K562 (cell line): Measurements from ENCODE around the gene LAMA3. TPM values are rescaled to one million over a fixed set of nuclear protein-coding genes. Genes with fewer than 3 reads are reported as not detected.

ENCODE experiments used
- ATAC-seq: fragments of 200-7000 bp; cut with Tn5 transposase; 3 replicates; pipeline ENCODE4 v1.9.1; 2020; ENCODE audit warnings: moderate library complexity
- BruUV-seq: library from RNA; stranded (reverse); fragments of 400-500 nt; replicated peaks from 2 replicates; lab custom pipeline; 2021; lab: Mats Ljungman, UMichigan
- CTCF ChIA-PET: fragments of 300-600 bp; formaldehyde crosslinking; extraction: SDS; loops from one replicate; lab custom pipeline; 2021; ENCODE audit warnings: low intra/inter-chr PET ratio; lab: Yijun Ruan, JAX
- POLR2A ChIA-PET: fragments of 300-600, 350-650 bp; sonication (Branson Sonifier 250); formaldehyde crosslinking; extraction: SDS; loops from one replicate; lab custom pipeline; 2021; ENCODE audit warnings: antibody characterized with exemption, inconsistent platforms; lab: Yijun Ruan, JAX
- DNase-seq, 4 experiments: peaks; one replicate each; pipeline versions ENCODE4 v3.0.0 to v3.0.0-alpha.2; 2011 to 2018; ENCODE audit warnings: low spot score in 3 of 4, mixed read lengths in 3 of 4; ENCODE audit errors: extremely low read depth in 1 of 4
- FAIRE-seq: peaks from 2 replicates; lab custom pipeline; 2011; peaks lifted over from hg19 to GRCh38; lab: Jason Lieb, UNC
- H2AFZ ChIP-seq: 2 replicates; pipeline ENCODE4 v1.6.0; 2011; ENCODE audit warnings: low read depth, low read length, control low read depth, inconsistent platforms
- H3K27ac ChIP-seq: fragments of 200-600 bp; 3 replicates; pipeline ENCODE4 v1.8.0; 2011; ENCODE audit warnings: low read depth, mild to moderate bottlenecking, control low read depth, inconsistent platforms, low read length, moderate library complexity, mixed read lengths; ENCODE audit errors: extremely low read depth
- H3K27me3 ChIP-seq, 2 experiments: fragments of 300-600 bp in 1 of 2; 2 replicates in 1 of 2; 3 replicates in 1 of 2; pipeline versions ENCODE4 v1.6.0 to v1.8.0; 2011; ENCODE audit warnings: inconsistent platforms in 2 of 2, low read length in 2 of 2, mild to moderate bottlenecking in 1 of 2, mixed read lengths in 1 of 2, moderate library complexity in 1 of 2; ENCODE audit not compliant: control insufficient read depth in 2 of 2, insufficient read depth in 2 of 2
- H3K36me3 ChIP-seq: fragments of 300-600 bp; 3 replicates; pipeline ENCODE4 v1.8.0; 2011; ENCODE audit warnings: mild to moderate bottlenecking, low read length, inconsistent platforms; ENCODE audit not compliant: control insufficient read depth, insufficient read depth
- H3K4me1 ChIP-seq, 2 experiments: fragments of 200-600 bp in 1 of 2; replicated peaks in 1 of 2; 2 replicates in 1 of 2; 3 replicates in 1 of 2; pipeline versions ENCODE4 v1.5.1 to v1.8.0; 2011; ENCODE audit warnings: inconsistent platforms in 2 of 2, low read length in 2 of 2, mild to moderate bottlenecking in 1 of 2, mixed read lengths in 1 of 2, moderate library complexity in 1 of 2; ENCODE audit not compliant: control insufficient read depth in 2 of 2, insufficient read depth in 2 of 2
- H3K4me2 ChIP-seq: 2 replicates; pipeline ENCODE4 v1.6.1; 2011; ENCODE audit warnings: low read length, control low read depth, inconsistent platforms, mixed read lengths; ENCODE audit not compliant: insufficient read depth
- H3K4me3 ChIP-seq: fragments of 200-600 bp; sonication (generic), shearing (Covaris generic); 2 replicates; pipeline ENCODE4 v1.5.1; 2016; ENCODE audit warnings: control low read depth, inconsistent platforms
- H3K79me2 ChIP-seq: fragments of 200-600 bp; 3 replicates; pipeline ENCODE4 v1.8.0; 2011; ENCODE audit warnings: low read length, inconsistent platforms; ENCODE audit not compliant: control insufficient read depth, insufficient read depth
- H3K9ac ChIP-seq, 2 experiments: 2 replicates each; pipeline versions ENCODE4 v1.6.0 to v1.6.1; 2011; ENCODE audit warnings: low read depth in 2 of 2, low read length in 2 of 2, control low read depth in 1 of 2, inconsistent platforms in 1 of 2, mild to moderate bottlenecking in 1 of 2, mixed read lengths in 1 of 2; ENCODE audit not compliant: insufficient read depth in 1 of 2
- H3K9me1 ChIP-seq: one replicate; pipeline ENCODE4 v1.6.0; 2011; ENCODE audit warnings: inconsistent platforms, mild to moderate bottlenecking, low read length, moderate library complexity; ENCODE audit not compliant: control insufficient read depth, insufficient read depth
- H3K9me3 ChIP-seq: replicated peaks from 2 replicates; pipeline ENCODE4 v1.5.1; 2011; ENCODE audit warnings: low read depth, low read length, inconsistent platforms; ENCODE audit not compliant: control insufficient read depth, insufficient read depth
- H4K20me1 ChIP-seq: replicated peaks from 2 replicates; pipeline ENCODE4 v1.6.1; 2011; ENCODE audit warnings: low read length, inconsistent platforms, mixed read lengths; ENCODE audit not compliant: control insufficient read depth, insufficient read depth
- CLOCK ChIP-seq: fragments of 250-450 bp; sonication (Bioruptor Pico); IDR thresholded peaks from 2 replicates; pipeline ENCODE4 v1.4.0; 2020; ENCODE audit warnings: mild to moderate bottlenecking, moderate library complexity, borderline replicate concordance
- COPS2 ChIP-seq: fragments of 450-650 bp; conservative IDR thresholded peaks from 2 replicates; pipeline ENCODE4 v1.6.1; 2016; ENCODE audit warnings: mild to moderate bottlenecking, moderate library complexity
- DACH1 ChIP-seq: fragments of 450-650 bp; IDR thresholded peaks from 2 replicates; pipeline ENCODE4 v1.6.1; 2018; ENCODE audit not compliant: partially characterized antibody
- ESRRB ChIP-seq: fragments of 250-450 bp; sonication (Bioruptor Pico); IDR thresholded peaks from 2 replicates; pipeline ENCODE4 v1.5.0; 2020; ENCODE audit warnings: mild to moderate bottlenecking, moderate library complexity, borderline replicate concordance
- FOXP4 ChIP-seq: sonication (generic); formaldehyde crosslinking; IDR thresholded peaks from 2 replicates; pipeline ENCODE4 v1.8.0; 2022; ENCODE audit warnings: mild to moderate bottlenecking, missing genetic modification reagents, borderline replicate concordance
- GTF2F1 ChIP-seq: IDR thresholded peaks from 2 replicates; pipeline ENCODE4 v1.6.1; 2011; ENCODE audit warnings: low read depth, low read length, improper control_type of control experiment
- KLF16 ChIP-seq: IDR thresholded peaks from 2 replicates; pipeline ENCODE4 v1.6.1; 2016; ENCODE audit warnings: antibody characterized with exemption
- LARP7 ChIP-seq: fragments of 450-650 bp; IDR thresholded peaks from 2 replicates; pipeline ENCODE4 v1.6.1; 2016
- POLR2AphosphoS2 ChIP-seq: IDR thresholded peaks from 2 replicates; pipeline ENCODE4 v1.6.1; 2012; ENCODE audit warnings: low read length, improper control_type of control experiment
- RBM15 ChIP-seq: fragments of 200-400 bp; formaldehyde crosslinking; IDR thresholded peaks from 2 replicates; pipeline ENCODE4 v1.6.1; 2018; ENCODE audit warnings: mild to moderate bottlenecking, low read length, moderate library complexity; ENCODE audit not compliant: insufficient read depth
- USF2 ChIP-seq: sonication (generic); formaldehyde crosslinking; IDR thresholded peaks from 2 replicates; pipeline ENCODE4 v1.5.0; 2020; ENCODE audit warnings: missing genetic modification reagents
- ZC3H8 ChIP-seq: fragments of 450-650 bp; IDR thresholded peaks from 2 replicates; pipeline ENCODE4 v1.6.1; 2017
- ZNF511 ChIP-seq: sonication (generic); formaldehyde crosslinking; IDR thresholded peaks from 2 replicates; pipeline ENCODE4 v1.8.0; 2022; ENCODE audit warnings: mild to moderate bottlenecking, missing genetic modification reagents
- ZNF518B ChIP-seq: fragments of 250-450 bp; sonication (Bioruptor Pico); IDR thresholded peaks from 2 replicates; pipeline ENCODE4 v1.5.0; 2021; ENCODE audit warnings: mild to moderate bottlenecking, moderate library complexity
- WGBS: fragments of 100-300 bp; shearing (Covaris generic); methylation state at CpG from one replicate; pipeline ENCODE4 v1.1.6; 2016; ENCODE audit warnings: low coverage, mixed read lengths; ENCODE audit not compliant: insufficient coverage; ENCODE audit errors: missing lambda C conversion rate; 5-methylcytosine and 5-hydroxymethylcytosine counted together
- in situ Hi-C: fragments of 300-500 bp; cut with MboI; formaldehyde crosslinking; loops from 4 replicates; pipeline ENCODE4 v1.15.0; 2018; ENCODE audit warnings: inconsistent platforms, mixed read lengths
- intact Hi-C: fragments of 100-400 bp; cut with micrococcal nuclease; formaldehyde crosslinking; loops from 2 replicates; pipeline ENCODE4 v1.14.2; 2022
- polyA plus RNA-seq, 8 experiments: library from polyadenylated mRNA; depleted of rRNA in 4 of 8; stranded (reverse) in 5 of 8; unstranded in 3 of 8; fragments of >200 nt; fragmentation: Nextera tagmentation in 2 of 8; fragmentation: Illumina TruSeq in 1 of 8; extraction: Ambion mirVana in 2 of 8; extraction: Trizol in 1 of 8; gene quantifications; 2 replicates each; pipeline versions ENCODE4 v1.2.1 to v1.2.3, GENCODE V29; 2011 to 2014; ENCODE audit warnings: inconsistent platforms in 1 of 8, missing spikeins in 1 of 8
- total RNA-seq, 7 experiments: library from RNA; depleted of rRNA in 6 of 7; stranded (reverse); fragments of >200 nt in 6 of 7; fragmentation: Illumina TruSeq in 2 of 7; extraction: Trizol in 2 of 7; gene quantifications; 2 replicates each; pipeline versions ENCODE4 v1.2.1 to v1.2.3, GENCODE V29; 2011 to 2021; ENCODE audit warnings: low replicate concordance in 1 of 7

Gene LAMA3
- total and polyA plus RNA-seq, 9 of the 15 experiments (the other 6 are each of a cell fraction or from before 2014, with no cell fraction given) = 0.07 TPM; not detected in 8

GRCh38 chr18:23784832-23785245, 95.6 kb downstream of the LAMA3 start:
- no peaks in the 10 kb centered on the region for H3K27me3 ChIP-seq
- DNase-seq (no peak), ATAC-seq (no peak), FAIRE-seq (no peak)
- ChIA-PET POLR2A (no interaction called here), CTCF (no interaction called here)
- in situ Hi-C loops = no loop called here
- H3K9me3 ChIP-seq = no peaks in the 10 kb centered on the region
- no peaks in the 10 kb centered on the region for H3K4me1 ChIP-seq
- H3K9me1 ChIP-seq = no peaks in the 10 kb centered on the region
- H3K4me2 ChIP-seq = no peak overlapping the region
- H2AFZ ChIP-seq = no peak overlapping the region
- H3K9ac ChIP-seq = no peak overlapping the region
- WGBS = 6% methylated on average over 1 of the region's 1 CpG
- H4K20me1 ChIP-seq = no peaks in the 10 kb centered on the region
- no peak overlapping the region for H3K4me3 ChIP-seq
- no peaks in the 10 kb centered on the region for H3K36me3 ChIP-seq
- H3K27ac ChIP-seq = no peak overlapping the region
- no TSS peak for BruUV-seq
- intact Hi-C loops = no loop called here
- H3K79me2 ChIP-seq = no peaks in the 10 kb centered on the region
- no peak for TF ChIP-seq RBM15
- no peak for TF ChIP-seq ESRRB (CRISPR knock-in tag)
- no peak for TF ChIP-seq USF2 (CRISPR knock-in tag)
- TF ChIP-seq POLR2AphosphoS2 = no peak
- TF ChIP-seq ZNF511 (CRISPR knock-in tag) = no peak
- no peak for TF ChIP-seq ZNF518B (CRISPR knock-in tag)
- no peak for TF ChIP-seq LARP7
- no peak for TF ChIP-seq COPS2
- TF ChIP-seq DACH1 = no peak
- no peak for TF ChIP-seq CLOCK (CRISPR knock-in tag)
- TF ChIP-seq KLF16 = no peak
- TF ChIP-seq FOXP4 (CRISPR knock-in tag) = no peak
- no peak for TF ChIP-seq ZC3H8
- no peak for TF ChIP-seq GTF2F1
